Caco-2 (cell line): ENCODE data around the gene IL1RAPL2. TPM values are rescaled to one million over a fixed set of nuclear protein-coding genes. Genes with fewer than 3 reads are reported as not detected.

Experiments
- BruUV-seq: library from RNA; stranded (reverse); fragments of 400-500 nt; replicated peaks from 2 replicates; lab custom pipeline; 2021; lab: Mats Ljungman, UMichigan
- CTCF ChIA-PET: fragments of 300-600 bp; sonication (Branson Sonifier 250); formaldehyde crosslinking; loops from one replicate; lab custom pipeline; 2022; ENCODE audit warnings: antibody characterized with exemption; lab: Charles Lee
- POLR2A ChIA-PET: fragments of 300-600 bp; sonication (Branson Sonifier 250); formaldehyde crosslinking; loops from one replicate; lab custom pipeline; 2022; ENCODE audit warnings: antibody characterized with exemption; lab: Charles Lee
- DNase-seq, 2 experiments: peaks; one replicate each; pipeline versions ENCODE4 v3.0.0 to v3.0.0-alpha.2; 2020 to 2022
- H3K27me3 ChIP-seq: replicated peaks from 2 replicates; pipeline ENCODE4 v1.6.0; 2011; ENCODE audit warnings: low read length; ENCODE audit not compliant: control insufficient read depth, insufficient read depth
- H3K36me3 ChIP-seq: 2 replicates; pipeline ENCODE4 v1.5.1; 2011; ENCODE audit warnings: low read length; ENCODE audit not compliant: control insufficient read depth, insufficient read depth
- H3K4me1 ChIP-seq: fragments of 250-450 bp; sonication (Bioruptor Pico); 2 replicates; pipeline ENCODE4 v1.5.1; 2020; ENCODE audit warnings: mild to moderate bottlenecking
- H3K4me3 ChIP-seq: 2 replicates; pipeline ENCODE4 v1.5.1; 2011; ENCODE audit warnings: low read depth, mild to moderate bottlenecking, control low read depth, low read length
- H3K9me3 ChIP-seq: fragments of 250-450 bp; sonication (Bioruptor Pico); 2 replicates; pipeline ENCODE4 v1.5.1; 2020; ENCODE audit warnings: mild to moderate bottlenecking, moderate library complexity
- H3K27ac Mint-ChIP-seq: one replicate; pipeline ENCODE4 v1.8.0; 2022; ENCODE audit warnings: mixed read lengths; ENCODE audit not compliant: unreplicated experiment
- H3K27me3 Mint-ChIP-seq: one replicate; pipeline ENCODE4 v1.8.0; 2022; ENCODE audit warnings: mixed read lengths; ENCODE audit not compliant: insufficient read depth, unreplicated experiment
- H3K36me3 Mint-ChIP-seq: one replicate; pipeline ENCODE4 v1.8.0; 2022; ENCODE audit warnings: mild to moderate bottlenecking, mixed read lengths; ENCODE audit not compliant: insufficient read depth, unreplicated experiment
- H3K4me1 Mint-ChIP-seq: one replicate; pipeline ENCODE4 v1.8.0; 2022; ENCODE audit warnings: low read depth, mixed read lengths; ENCODE audit not compliant: unreplicated experiment
- H3K4me3 Mint-ChIP-seq: one replicate; pipeline ENCODE4 v1.8.0; 2022; ENCODE audit warnings: mild to moderate bottlenecking, moderate library complexity, mixed read lengths; ENCODE audit not compliant: unreplicated experiment
- H3K9me3 Mint-ChIP-seq: one replicate; pipeline ENCODE4 v1.8.0; 2022; ENCODE audit warnings: mixed read lengths; ENCODE audit not compliant: unreplicated experiment
- intact Hi-C: fragments of 100-400 bp; cut with micrococcal nuclease; formaldehyde crosslinking; loops from one replicate; pipeline ENCODE4 v1.10.0; 2022; ENCODE audit not compliant: unreplicated experiment
- total RNA-seq: library from RNA; stranded (reverse); gene quantifications from 2 replicates; pipeline ENCODE4 v1.2.3, GENCODE V29; 2022
- TF ChIP-seq, protein P1 (sequence below), 2 experiments: fragments of 200-600 bp in 1 of 2; IDR thresholded peaks; 1 replicate in 1 of 2; 2 replicates in 1 of 2; pipeline versions ENCODE4 v1.5.1 to v1.8.0; 2011 to 2022; ENCODE audit warnings: antibody characterized with exemption in 1 of 2, control low read depth in 1 of 2, inconsistent platforms in 1 of 2, low read depth in 1 of 2, low read length in 1 of 2, mild to moderate bottlenecking in 1 of 2, moderate library complexity in 1 of 2; ENCODE audit not compliant: insufficient read depth in 1 of 2, severe bottlenecking in 1 of 2, unreplicated experiment in 1 of 2

Gene IL1RAPL2
- total RNA-seq, 1 experiment from 2014 or later = not detected

DNA sequence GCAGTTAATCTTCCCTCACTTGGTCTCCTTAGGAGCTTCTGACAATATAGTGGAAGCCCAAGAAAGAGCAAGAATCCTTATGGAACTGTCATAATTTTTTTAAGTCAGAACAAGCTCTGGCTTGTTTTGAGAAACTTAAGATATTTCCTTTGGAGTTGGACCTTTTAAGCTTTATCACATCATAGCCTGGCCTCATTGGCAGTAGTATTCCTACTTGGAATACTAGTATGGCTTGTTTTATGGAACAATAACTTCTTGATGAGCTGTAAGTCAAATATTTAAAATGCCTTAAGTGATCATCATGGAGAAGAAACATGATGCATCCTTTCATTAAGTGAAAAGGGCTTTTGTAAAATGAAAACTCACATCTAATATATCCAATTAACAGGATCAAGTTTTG lies 1178.3 kb downstream of the IL1RAPL2 start:
- H3K4me3 Mint-ChIP-seq = no peak overlapping the region
- H3K27me3 Mint-ChIP-seq = no peaks in the 10 kb centered on the region
- H3K4me3 ChIP-seq = no peak overlapping the region
- no peaks in the 10 kb centered on the region for H3K9me3 Mint-ChIP-seq
- H3K4me1 Mint-ChIP-seq = no peaks in the 10 kb centered on the region
- H3K4me1 ChIP-seq = no peaks in the 10 kb centered on the region
- no peaks in the 10 kb centered on the region for H3K36me3 Mint-ChIP-seq
- ChIA-PET CTCF (no interaction called here), POLR2A (no interaction called here)
- H3K36me3 ChIP-seq = no peaks in the 10 kb centered on the region
- no TSS peak for BruUV-seq
- TF ChIP-seq, protein P1, sequence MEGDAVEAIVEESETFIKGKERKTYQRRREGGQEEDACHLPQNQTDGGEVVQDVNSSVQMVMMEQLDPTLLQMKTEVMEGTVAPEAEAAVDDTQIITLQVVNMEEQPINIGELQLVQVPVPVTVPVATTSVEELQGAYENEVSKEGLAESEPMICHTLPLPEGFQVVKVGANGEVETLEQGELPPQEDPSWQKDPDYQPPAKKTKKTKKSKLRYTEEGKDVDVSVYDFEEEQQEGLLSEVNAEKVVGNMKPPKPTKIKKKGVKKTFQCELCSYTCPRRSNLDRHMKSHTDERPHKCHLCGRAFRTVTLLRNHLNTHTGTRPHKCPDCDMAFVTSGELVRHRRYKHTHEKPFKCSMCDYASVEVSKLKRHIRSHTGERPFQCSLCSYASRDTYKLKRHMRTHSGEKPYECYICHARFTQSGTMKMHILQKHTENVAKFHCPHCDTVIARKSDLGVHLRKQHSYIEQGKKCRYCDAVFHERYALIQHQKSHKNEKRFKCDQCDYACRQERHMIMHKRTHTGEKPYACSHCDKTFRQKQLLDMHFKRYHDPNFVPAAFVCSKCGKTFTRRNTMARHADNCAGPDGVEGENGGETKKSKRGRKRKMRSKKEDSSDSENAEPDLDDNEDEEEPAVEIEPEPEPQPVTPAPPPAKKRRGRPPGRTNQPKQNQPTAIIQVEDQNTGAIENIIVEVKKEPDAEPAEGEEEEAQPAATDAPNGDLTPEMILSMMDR (IDR thresholded peaks at IDR 0.05; ENCODE audit: insufficient read depth in 1 of 2, low read depth in 1 of 2, low read length in 1 of 2, severe bottlenecking in 1 of 2, unreplicated experiment in 1 of 2) = no peak
- intact Hi-C loops = no loop called here
- H3K27me3 ChIP-seq = no peaks in the 10 kb centered on the region
- no peaks in the 10 kb centered on the region for H3K9me3 ChIP-seq
- no peak overlapping the region for H3K27ac Mint-ChIP-seq
- no peak for DNase-seq

DNA sequence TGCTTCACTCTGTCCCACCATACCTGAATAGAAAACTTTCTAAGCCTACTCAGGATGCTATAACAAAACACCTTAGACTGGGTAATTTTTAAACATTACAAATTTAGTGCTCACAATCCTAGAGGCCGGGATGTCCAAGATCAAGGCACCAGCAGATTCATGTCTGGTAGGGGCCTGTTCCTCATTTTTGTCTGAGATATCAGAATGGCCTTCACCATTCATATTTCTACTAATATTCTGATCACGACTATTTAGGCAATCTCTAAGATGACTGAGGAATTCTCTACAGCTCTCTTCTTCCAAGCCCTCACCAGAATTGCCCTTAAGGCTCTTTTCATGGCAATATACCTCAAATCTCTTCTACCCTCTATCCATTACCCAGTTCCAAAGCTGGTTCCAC lies 1178.9 kb downstream of the IL1RAPL2 start:
- no peaks in the 10 kb centered on the region for H3K36me3 Mint-ChIP-seq
- Histone ChIP-seq H3K27me3 (no peaks in the 10 kb centered on the region), H3K9me3 (no peaks in the 10 kb centered on the region), H3K36me3 (no peaks in the 10 kb centered on the region), H3K4me3 (no peak overlapping the region), H3K4me1 (no peaks in the 10 kb centered on the region)
- intact Hi-C loops = no loop called here
- H3K27ac Mint-ChIP-seq = no peak overlapping the region
- TF ChIP-seq, protein P1 (IDR thresholded peaks at IDR 0.05; ENCODE audit: insufficient read depth in 1 of 2, low read depth in 1 of 2, low read length in 1 of 2, severe bottlenecking in 1 of 2, unreplicated experiment in 1 of 2) = no peak
- no peak for DNase-seq
- ChIA-PET POLR2A (no interaction called here), CTCF (no interaction called here)
- no peaks in the 10 kb centered on the region for H3K4me1 Mint-ChIP-seq
- H3K4me3 Mint-ChIP-seq = no peak overlapping the region
- H3K27me3 Mint-ChIP-seq = no peaks in the 10 kb centered on the region
- H3K9me3 Mint-ChIP-seq = no peaks in the 10 kb centered on the region
- BruUV-seq = no TSS peak

DNA sequence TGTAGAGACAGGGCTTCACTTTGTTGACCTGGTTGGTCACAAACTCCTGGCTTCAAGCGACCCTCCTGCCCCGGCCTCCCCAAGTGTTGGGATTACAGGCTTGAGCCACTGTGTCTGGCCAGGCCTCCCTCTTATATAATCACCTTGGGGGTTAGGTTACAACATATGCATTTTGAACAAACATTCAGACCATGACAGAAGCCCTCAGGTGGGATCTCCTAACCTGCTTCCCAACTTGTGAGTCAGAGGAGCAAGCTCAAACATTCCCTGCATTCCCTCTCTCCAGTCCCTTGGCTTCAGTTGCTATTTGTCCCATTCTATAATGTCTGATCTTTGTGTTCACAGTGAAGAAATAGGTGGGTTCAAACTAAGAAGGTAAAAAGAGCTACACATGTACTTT lies 1179.9 kb downstream of the IL1RAPL2 start:
- H3K36me3 Mint-ChIP-seq = no peaks in the 10 kb centered on the region
- no TSS peak for BruUV-seq
- no peaks in the 10 kb centered on the region for H3K4me1 Mint-ChIP-seq
- intact Hi-C loops = no loop called here
- H3K27me3 Mint-ChIP-seq = no peaks in the 10 kb centered on the region
- peak overlapping the region; percentile 29 for H3K27ac Mint-ChIP-seq
- no peak overlapping the region for H3K4me3 Mint-ChIP-seq
- Histone ChIP-seq H3K4me1 (no peaks in the 10 kb centered on the region), H3K27me3 (no peaks in the 10 kb centered on the region), H3K36me3 (no peaks in the 10 kb centered on the region), H3K4me3 (no peak overlapping the region), H3K9me3 (no peaks in the 10 kb centered on the region)
- DNase-seq = peak; percentile 28 to 40
- ChIA-PET CTCF (no interaction called here), POLR2A (no interaction called here)
- no peaks in the 10 kb centered on the region for H3K9me3 Mint-ChIP-seq
- TF ChIP-seq, protein P1 (IDR thresholded peaks at IDR 0.05; ENCODE audit: insufficient read depth in 1 of 2, low read depth in 1 of 2, low read length in 1 of 2, severe bottlenecking in 1 of 2, unreplicated experiment in 1 of 2) = no peak
